Ovary (tissue), 9 donors: Measurements from ENCODE around the gene PPP2R5A. TPM values are rescaled to one million over a fixed set of nuclear protein-coding genes. Genes with fewer than 3 reads are reported as not detected.

Experiments used
- DNase-seq, 5 donors: peaks; one replicate each; pipeline ENCODE4 v3.0.0-alpha.2; 2019 to 2020
- H3K27ac ChIP-seq, 2 donors: fragments of 200-600 bp; one replicate each; pipeline versions ENCODE4 v1.5.1 to v1.8.0; 2019 to 2022
- H3K27me3 ChIP-seq: fragments of 200-600 bp; one replicate; pipeline ENCODE4 v1.8.0; 2022
- H3K36me3 ChIP-seq: fragments of 200-600 bp; sonication (generic); one replicate; pipeline ENCODE4 v1.5.1; 2019
- H3K4me1 ChIP-seq: one replicate; pipeline ENCODE4 v1.8.1; 2013; ENCODE audit warnings: mild to moderate bottlenecking, moderate library complexity; ENCODE audit not compliant: insufficient read depth
- H3K4me3 ChIP-seq: fragments of 200-600 bp; sonication (generic); one replicate; pipeline ENCODE4 v1.5.1; 2017
- H3K9me3 ChIP-seq, 2 donors: fragments of 200-600 bp in 1 of 2; sonication (generic) in 1 of 2; one replicate each; pipeline versions ENCODE4 v1.5.1 to v1.8.1; 2013 to 2019; ENCODE audit warnings: mild to moderate bottlenecking in 1 of 2, moderate library complexity in 1 of 2
- EP300 ChIP-seq: sonication (generic); formaldehyde crosslinking; IDR thresholded peaks from one replicate; pipeline ENCODE4 v1.6.1; 2017; ENCODE audit warnings: antibody characterized with exemption
- POLR2A ChIP-seq: fragments of 450-650 bp; IDR thresholded peaks from one replicate; pipeline ENCODE4 v1.6.1; 2017; ENCODE audit warnings: antibody characterized with exemption, mild to moderate bottlenecking, moderate library complexity
- WGBS, 3 donors: extraction: QIAGEN DNeasy Blood & Tissue Kit in 1 of 3; methylation state at CpG; one replicate each; pipeline versions ENCODE4 v1.1.5 to v1.1.7; 2013 to 2017; 5-methylcytosine and 5-hydroxymethylcytosine counted together
- intact Hi-C, 4 donors: fragments of 100-400 bp; cut with DNase I; formaldehyde crosslinking; loops; one replicate each; pipeline versions ENCODE4 v1.11.0 to v1.15.1; 2022 to 2023
- polyA plus RNA-seq, 2 donors: library from polyadenylated mRNA; stranded (reverse); fragments of 200-250 nt in 1 of 2; fragments of 350-450 nt in 1 of 2; fragmentation: Illumina TruSeq in 1 of 2; extraction: RNeasy Lipid Tissue Mini Kit (QIAGEN cat#74804) in 1 of 2; gene quantifications; one replicate each; pipeline ENCODE4 v1.2.3, GENCODE V29; 2013 to 2014
- total RNA-seq, 7 donors: library from RNA; depleted of rRNA in 2 of 7; stranded (reverse); fragments of >200 nt in 2 of 7; fragmentation: NEBNext Ultra II Directional in 3 of 7; extraction: Animal tissue kit (Norgen Biotek cat#: 25700) in 3 of 7; gene quantifications; one replicate each; pipeline versions ENCODE4 v1.1.0 to v1.2.4, GENCODE V29; 2016 to 2023
- TF ChIP-seq, protein P1 (sequence below), 3 donors: fragments of 450-650 bp in 2 of 3; fragments of 200-600 bp in 1 of 3; IDR thresholded peaks; one replicate each; pipeline versions ENCODE4 v1.5.1 to v1.8.0; 2016 to 2022; ENCODE audit warnings: antibody characterized with exemption in 3 of 3, mild to moderate bottlenecking in 1 of 3
- donor health status: DM: no; HTN: no; CAD: no; lungs with moderate emphysema.
- donor health status: DM: no; HTN: no; CAD: no.
- donor health status: Bipolar disorder and iron deficiency.
- donor health status: DM: yes; HTN: yes; CAD: no.
- donor health status: DM: no; HTN: no; CAD: no.
- donor health status: DM: yes; HTN: yes; CAD: no.

Gene PPP2R5A
- total and polyA plus RNA-seq, 9 donors = 16.6 to 34.3 (median 19.0) TPM

DNA sequence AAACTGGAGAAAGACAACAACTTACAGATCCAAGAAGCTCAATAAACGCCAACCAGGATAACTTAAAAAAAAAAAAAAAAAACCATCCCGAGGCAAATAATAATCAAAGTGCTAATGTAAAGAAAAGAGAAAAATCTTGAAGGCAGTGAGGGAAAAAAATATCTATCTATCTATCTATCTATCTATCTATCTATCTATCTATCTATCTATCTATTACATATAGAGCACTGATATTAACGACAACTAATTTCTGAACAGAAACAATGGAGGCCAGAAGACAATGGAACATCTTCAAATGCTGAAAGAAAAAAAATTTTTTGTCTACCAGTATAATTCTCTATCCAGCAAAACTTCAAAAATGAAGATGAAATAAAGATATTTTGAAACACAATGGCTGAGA, 111.4 kb downstream of the PPP2R5A start:
- TF ChIP-seq POLR2A = no peak
- TF ChIP-seq, protein P1, sequence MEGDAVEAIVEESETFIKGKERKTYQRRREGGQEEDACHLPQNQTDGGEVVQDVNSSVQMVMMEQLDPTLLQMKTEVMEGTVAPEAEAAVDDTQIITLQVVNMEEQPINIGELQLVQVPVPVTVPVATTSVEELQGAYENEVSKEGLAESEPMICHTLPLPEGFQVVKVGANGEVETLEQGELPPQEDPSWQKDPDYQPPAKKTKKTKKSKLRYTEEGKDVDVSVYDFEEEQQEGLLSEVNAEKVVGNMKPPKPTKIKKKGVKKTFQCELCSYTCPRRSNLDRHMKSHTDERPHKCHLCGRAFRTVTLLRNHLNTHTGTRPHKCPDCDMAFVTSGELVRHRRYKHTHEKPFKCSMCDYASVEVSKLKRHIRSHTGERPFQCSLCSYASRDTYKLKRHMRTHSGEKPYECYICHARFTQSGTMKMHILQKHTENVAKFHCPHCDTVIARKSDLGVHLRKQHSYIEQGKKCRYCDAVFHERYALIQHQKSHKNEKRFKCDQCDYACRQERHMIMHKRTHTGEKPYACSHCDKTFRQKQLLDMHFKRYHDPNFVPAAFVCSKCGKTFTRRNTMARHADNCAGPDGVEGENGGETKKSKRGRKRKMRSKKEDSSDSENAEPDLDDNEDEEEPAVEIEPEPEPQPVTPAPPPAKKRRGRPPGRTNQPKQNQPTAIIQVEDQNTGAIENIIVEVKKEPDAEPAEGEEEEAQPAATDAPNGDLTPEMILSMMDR (IDR thresholded peaks at IDR 0.05) = no peak
- no peak for TF ChIP-seq EP300
- Histone ChIP-seq H3K4me1 (no peaks in the 10 kb centered on the region), H3K4me3 (no peak overlapping the region), H3K27me3 (no peaks in the 10 kb centered on the region), H3K27ac (no peak overlapping the region), H3K9me3 (no peaks in the 10 kb centered on the region), H3K36me3 (no peaks in the 10 kb centered on the region)
- WGBS, 3 donors = 98 to 99% (median 99%) methylated on average over 3 of the region's 3 CpGs
- intact Hi-C loops = no loop called here
- DNase-seq = no peak

DNA sequence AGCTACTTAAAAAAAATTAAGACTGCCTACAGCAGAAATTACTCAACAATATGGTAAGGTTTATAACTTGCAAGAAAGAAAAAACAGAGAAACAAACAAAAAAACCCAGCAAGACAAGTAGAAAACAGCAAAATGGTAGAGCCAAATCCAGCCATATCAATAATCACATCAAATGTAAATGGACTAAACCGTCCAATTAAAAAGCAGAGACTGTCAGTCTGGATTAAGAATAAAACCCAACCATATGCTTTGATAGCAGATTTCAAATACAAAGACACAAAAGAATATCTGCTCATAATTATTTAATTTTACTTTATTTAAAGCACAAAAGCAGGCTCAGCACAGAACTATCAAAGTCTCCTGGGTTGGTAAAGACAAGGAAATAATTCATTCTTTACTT, 112.0 kb downstream of the PPP2R5A start:
- Histone ChIP-seq H3K4me1 (no peaks in the 10 kb centered on the region), H3K27me3 (no peaks in the 10 kb centered on the region), H3K36me3 (no peaks in the 10 kb centered on the region), H3K9me3 (no peaks in the 10 kb centered on the region), H3K27ac (no peak overlapping the region), H3K4me3 (no peak overlapping the region)
- TF ChIP-seq EP300 = no peak
- TF ChIP-seq, protein P1 (IDR thresholded peaks at IDR 0.05) = no peak
- intact Hi-C loops = no loop called here
- DNase-seq = no peak
- 91 to 98% (median 98%) methylated on average over 1 of the region's 1 CpG for WGBS, 3 donors

DNA sequence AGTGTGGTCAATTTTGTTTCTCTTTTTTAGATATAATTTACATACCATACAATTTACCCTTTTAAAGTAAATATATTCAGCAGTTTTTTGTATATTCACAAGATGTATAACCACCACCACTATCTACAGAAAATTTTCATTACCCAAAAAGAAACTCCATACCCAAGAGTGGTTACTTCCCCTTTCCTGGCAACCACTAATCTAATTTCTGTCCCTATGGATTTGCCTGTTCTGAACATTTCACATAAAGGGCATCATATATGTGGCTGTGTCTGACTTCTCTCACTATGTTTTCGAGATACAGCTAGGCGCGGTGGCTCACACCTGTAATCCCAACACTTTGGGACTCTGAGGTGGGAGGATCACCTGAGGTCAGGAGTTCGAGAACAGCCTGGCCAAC, 115.8 kb downstream of the PPP2R5A start:
- DNase-seq = no peak
- 97 to 99% (median 99%) methylated on average over 4 of the region's 4 CpGs for WGBS, 3 donors
- TF ChIP-seq POLR2A (no peak), EP300 (no peak)
- TF ChIP-seq, protein P1 (IDR thresholded peaks at IDR 0.05) = no peak
- no peak overlapping the region for H3K27ac ChIP-seq
- no peaks in the 10 kb centered on the region for H3K9me3 ChIP-seq
- H3K36me3 ChIP-seq = no peaks in the 10 kb centered on the region
- intact Hi-C loops = no loop called here
- H3K4me3 ChIP-seq = no peak overlapping the region
- H3K4me1 ChIP-seq = no peaks in the 10 kb centered on the region
- H3K27me3 ChIP-seq = no peaks in the 10 kb centered on the region

GRCh38 chr1:212401838-212402582, 116.8 kb downstream of the PPP2R5A start:
- intact Hi-C loops = no loop called here
- H3K4me3 ChIP-seq = no peak overlapping the region
- H3K4me1 ChIP-seq = no peaks in the 10 kb centered on the region
- no peaks in the 10 kb centered on the region for H3K9me3 ChIP-seq
- TF ChIP-seq, protein P1 (IDR thresholded peaks at IDR 0.05) = no peak
- TF ChIP-seq EP300 (no peak), POLR2A (no peak)
- no peak overlapping the region for H3K27ac ChIP-seq
- no peak for DNase-seq
- no peaks in the 10 kb centered on the region for H3K36me3 ChIP-seq
- H3K27me3 ChIP-seq = no peaks in the 10 kb centered on the region
- 72 to 76% (median 74%) methylated on average over 7 of the region's 7 CpGs for WGBS, 3 donors
